Measurements from ENCODE around the gene RBM20. TPM values are rescaled to one million over a fixed set of nuclear protein-coding genes. Genes with fewer than 3 reads are reported as not detected.
"Not testable (repeated sequence)": the region's sequence is repeated elsewhere in the genome, so short reads cannot be mapped to it uniquely, and the experiment has no call there.

RBM20 gene
- total and polyA plus RNA-seq, 8 donors: under 0.01 to 6.2 (median 0.59) TPM; not detected in 2

DNA sequence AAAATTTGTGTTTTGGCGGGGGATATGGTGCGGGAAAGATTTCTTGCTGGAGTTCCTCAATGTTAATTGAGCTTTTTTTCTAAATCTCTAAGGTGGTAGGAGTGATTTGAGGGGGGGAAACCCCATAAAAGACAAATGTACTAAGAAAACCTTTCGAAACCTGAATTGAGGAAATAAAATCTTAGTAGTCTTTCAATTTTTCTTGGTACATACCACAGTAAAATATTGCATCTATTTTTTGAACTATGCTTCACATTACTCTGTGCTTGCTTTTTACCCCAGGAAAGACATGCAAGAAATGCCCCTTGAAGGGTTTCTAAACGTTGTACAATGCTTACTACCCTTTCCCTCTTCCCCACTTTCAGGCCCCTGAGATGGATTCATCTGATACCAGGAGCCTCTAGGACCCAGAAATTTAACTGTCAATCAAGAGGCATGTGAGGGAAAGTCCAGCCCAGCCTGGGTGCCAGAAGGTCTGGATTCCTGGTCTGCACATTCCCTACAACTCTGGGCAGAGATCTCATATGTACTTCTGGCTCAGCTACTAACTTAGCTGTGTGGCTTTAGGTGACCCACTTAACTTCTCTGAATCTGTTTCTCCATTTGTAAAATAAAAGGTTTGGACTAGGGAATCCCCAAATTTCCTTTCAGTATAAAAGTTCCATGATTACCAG lies 221.8 kb downstream of the RBM20 start:
- no peaks in the 10 kb centered on the region for H3K9me3 ChIP-seq
- DNase-seq: no peak
- no peak overlapping the region for H3K4me3 ChIP-seq
- intact Hi-C loops (cut with DNase I; ENCODE audit: low total_unique reads): no loop called here
- peak overlapping the region; percentile 83 to 99 (median 97) for H3K27ac ChIP-seq
- peaks cover 45 to 94% (median 58%) of the 10 kb centered on the region in 4 donors for H3K4me1 ChIP-seq
- TF ChIP-seq EP300 (IDR thresholded peaks at IDR 0.05): no peak
- no peak for TF ChIP-seq POLR2A (IDR thresholded peaks at IDR 0.05)
- TF ChIP-seq, protein P1, sequence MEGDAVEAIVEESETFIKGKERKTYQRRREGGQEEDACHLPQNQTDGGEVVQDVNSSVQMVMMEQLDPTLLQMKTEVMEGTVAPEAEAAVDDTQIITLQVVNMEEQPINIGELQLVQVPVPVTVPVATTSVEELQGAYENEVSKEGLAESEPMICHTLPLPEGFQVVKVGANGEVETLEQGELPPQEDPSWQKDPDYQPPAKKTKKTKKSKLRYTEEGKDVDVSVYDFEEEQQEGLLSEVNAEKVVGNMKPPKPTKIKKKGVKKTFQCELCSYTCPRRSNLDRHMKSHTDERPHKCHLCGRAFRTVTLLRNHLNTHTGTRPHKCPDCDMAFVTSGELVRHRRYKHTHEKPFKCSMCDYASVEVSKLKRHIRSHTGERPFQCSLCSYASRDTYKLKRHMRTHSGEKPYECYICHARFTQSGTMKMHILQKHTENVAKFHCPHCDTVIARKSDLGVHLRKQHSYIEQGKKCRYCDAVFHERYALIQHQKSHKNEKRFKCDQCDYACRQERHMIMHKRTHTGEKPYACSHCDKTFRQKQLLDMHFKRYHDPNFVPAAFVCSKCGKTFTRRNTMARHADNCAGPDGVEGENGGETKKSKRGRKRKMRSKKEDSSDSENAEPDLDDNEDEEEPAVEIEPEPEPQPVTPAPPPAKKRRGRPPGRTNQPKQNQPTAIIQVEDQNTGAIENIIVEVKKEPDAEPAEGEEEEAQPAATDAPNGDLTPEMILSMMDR (IDR thresholded peaks at IDR 0.05): no peak
- TF ChIP-seq POLR2AphosphoS5 (IDR thresholded peaks at IDR 0.05): no peak
- H3K27me3 ChIP-seq: no peaks in the 10 kb centered on the region
- no peaks in the 10 kb centered on the region for H3K36me3 ChIP-seq
- 38 to 53% (median 47%) methylated on average over 4 of the region's 4 CpGs for WGBS, 5 donors

DNA sequence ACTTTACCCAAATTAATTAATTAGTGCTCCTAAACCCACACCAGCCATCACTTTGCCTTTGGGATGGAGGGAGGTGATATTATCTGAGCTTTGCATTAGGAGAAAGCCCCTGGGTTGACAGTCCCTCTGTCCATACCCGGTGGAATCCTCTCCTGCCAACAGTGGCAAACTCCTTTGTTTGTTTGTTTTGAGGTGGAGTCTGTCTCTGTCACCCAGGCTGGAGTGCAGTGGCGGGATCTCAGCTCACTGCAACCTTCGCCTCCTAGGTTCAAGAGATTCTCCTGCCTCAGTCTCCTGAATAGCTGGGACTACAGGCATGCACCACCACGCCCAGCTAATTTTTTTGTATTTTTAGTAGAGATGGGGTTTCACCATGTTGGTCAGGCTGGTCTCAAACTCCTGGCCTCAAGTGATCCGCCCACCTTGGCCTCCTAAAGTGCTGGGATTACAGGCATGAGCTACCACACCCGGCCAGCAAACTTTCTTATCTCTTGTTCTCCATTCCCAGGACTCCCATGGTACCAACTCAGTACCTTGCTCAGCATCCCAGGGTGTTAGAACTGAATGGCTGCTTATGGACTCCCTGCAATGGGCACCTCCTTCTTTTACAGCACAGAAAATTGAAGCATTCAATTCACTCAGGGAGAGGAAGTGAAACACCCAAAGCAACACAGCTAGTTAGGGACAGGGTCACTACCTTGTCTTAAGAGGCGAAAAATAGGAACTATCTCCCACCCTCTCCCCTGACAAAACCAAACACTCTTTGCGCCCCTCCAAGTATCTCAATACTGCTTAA lies 223.1 kb downstream of the RBM20 start:
- DNase-seq; H3K27me3 ChIP-seq; intact Hi-C loops (cut with DNase I; ENCODE audit: low total_unique reads); H3K9me3 ChIP-seq; H3K36me3 ChIP-seq; H3K4me3 ChIP-seq: not testable (repeated sequence)
- WGBS, 5 donors: 74 to 83% (median 76%) methylated on average over 8 of the region's 8 CpGs
- Histone ChIP-seq H3K4me1 (peaks cover 45 to 85% (median 55%) of the 10 kb centered on the region in 4 donors), H3K27ac (peak overlapping the region; percentile 51 to 99 (median 97))

DNA sequence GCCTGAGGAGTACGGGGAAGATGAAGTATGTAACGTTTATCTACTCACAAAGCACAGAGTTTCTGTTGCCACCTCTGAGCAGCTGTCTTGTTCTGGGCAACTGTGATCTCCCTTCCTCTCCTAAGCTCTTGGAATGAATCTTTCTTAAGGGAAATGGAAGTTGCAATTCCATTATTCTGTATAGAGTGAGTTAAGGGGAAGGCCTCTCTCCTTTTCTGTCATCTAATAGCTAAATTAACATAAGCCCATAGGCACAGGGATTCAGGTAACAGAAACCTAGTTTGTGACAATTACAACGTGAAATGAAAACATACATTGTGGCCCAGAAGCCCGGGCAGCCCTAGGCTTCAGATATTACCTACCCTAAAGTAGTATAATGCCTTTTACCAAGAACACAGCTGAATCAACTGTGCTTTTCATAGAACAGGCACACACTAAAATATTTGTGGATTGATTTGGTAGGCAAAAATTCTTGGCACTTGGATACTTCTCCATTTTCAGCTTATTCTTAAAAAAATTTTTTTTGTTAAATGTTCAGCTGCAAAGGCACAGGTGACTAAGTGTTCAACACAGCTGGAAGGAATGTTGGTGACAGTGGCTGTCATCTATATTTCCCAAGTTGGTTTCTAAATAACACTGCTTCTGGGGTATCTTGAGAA lies 223.8 kb downstream of the RBM20 start:
- no peaks in the 10 kb centered on the region for H3K9me3 ChIP-seq
- no peaks in the 10 kb centered on the region for H3K36me3 ChIP-seq
- no peak overlapping the region for H3K4me3 ChIP-seq
- TF ChIP-seq EP300 (IDR thresholded peaks at IDR 0.05) (no peak), POLR2AphosphoS5 (IDR thresholded peaks at IDR 0.05) (no peak), POLR2A (IDR thresholded peaks at IDR 0.05) (no peak)
- TF ChIP-seq, protein P1 (IDR thresholded peaks at IDR 0.05): no peak
- DNase-seq: no peak
- H3K4me1 ChIP-seq: peaks cover 45 to 78% (median 55%) of the 10 kb centered on the region in 4 donors
- peak overlapping the region; percentile 51 to 99 (median 97) for H3K27ac ChIP-seq
- no peaks in the 10 kb centered on the region for H3K27me3 ChIP-seq
- 38 to 58% (median 43%) methylated on average over 4 of the region's 4 CpGs for WGBS, 5 donors
- intact Hi-C loops (cut with DNase I; ENCODE audit: low total_unique reads): no loop called here

DNA sequence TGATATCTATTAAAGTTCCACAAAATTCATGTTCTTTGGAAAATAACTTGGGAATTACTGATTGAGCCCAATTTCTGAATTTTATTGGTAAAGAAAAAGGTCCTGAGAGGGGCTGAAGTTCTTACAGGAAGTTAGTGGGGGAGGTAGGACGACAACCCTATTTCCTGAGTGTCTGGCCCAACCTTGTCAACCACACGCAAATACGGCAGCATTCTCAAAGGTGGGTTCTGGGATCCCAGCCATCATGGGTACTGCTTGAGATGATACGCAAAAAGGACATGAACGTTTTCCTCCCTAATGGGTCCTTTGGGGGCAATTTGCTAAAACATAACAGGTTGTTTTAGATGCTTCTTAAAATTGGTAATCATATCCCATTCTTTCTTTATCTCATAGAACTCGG lies 224.8 kb downstream of the RBM20 start:
- H3K27ac ChIP-seq: peak overlapping the region in 4 of 5 donors; percentile 62 to 99 (median 98)
- H3K4me1 ChIP-seq: peaks cover 41 to 73% (median 51%) of the 10 kb centered on the region in 4 donors
- no peaks in the 10 kb centered on the region for H3K36me3 ChIP-seq
- TF ChIP-seq POLR2A (IDR thresholded peaks at IDR 0.05) (no peak), POLR2AphosphoS5 (IDR thresholded peaks at IDR 0.05) (peak in 1 of 3 donors; percentile 28)
- intact Hi-C loops (cut with DNase I; ENCODE audit: low total_unique reads): no loop called here
- DNase-seq: no peak
- H3K27me3 ChIP-seq: no peaks in the 10 kb centered on the region
- WGBS, 5 donors: 75 to 81% (median 80%) methylated on average over 6 of the region's 6 CpGs
- H3K9me3 ChIP-seq: no peaks in the 10 kb centered on the region
- H3K4me3 ChIP-seq: no peak overlapping the region

DNA sequence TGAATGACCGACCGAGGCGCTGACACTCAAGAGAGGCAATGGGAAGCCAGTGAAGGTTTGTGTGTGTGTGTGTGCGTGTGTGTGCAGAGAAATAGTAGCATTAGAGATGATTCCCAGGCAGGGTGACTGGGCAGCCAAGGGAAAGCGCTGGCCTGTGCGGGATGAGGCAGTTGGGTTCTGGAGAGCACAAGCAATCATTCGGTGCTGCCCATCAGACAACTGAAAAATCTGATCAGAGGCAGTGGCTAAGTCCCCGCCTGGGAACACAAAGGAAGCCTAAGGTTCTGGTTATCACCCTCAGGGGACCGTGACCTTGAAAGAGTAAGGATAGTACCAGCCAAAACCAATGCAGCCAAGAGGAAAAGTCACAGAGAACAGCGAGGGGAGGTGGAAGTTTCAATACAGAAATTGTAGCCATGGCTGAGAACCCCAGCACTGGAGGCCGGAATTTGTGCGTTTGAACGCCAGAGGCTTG lies 226.7 kb downstream of the RBM20 start:
- Histone ChIP-seq H3K4me3 (peak overlapping the region; percentile 85 to 96 (median 86)), H3K9me3 (no peaks in the 10 kb centered on the region), H3K36me3 (peaks cover 0 to 2% (median under 1%) of the 10 kb centered on the region in 4 donors), H3K27me3 (no peaks in the 10 kb centered on the region), H3K27ac (peak overlapping the region; percentile 92 to 99 (median 98)), H3K4me1 (peaks cover 24 to 72% (median 45%) of the 10 kb centered on the region in 4 donors)
- intact Hi-C loops (cut with DNase I; ENCODE audit: low total_unique reads): no loop called here
- DNase-seq: peak in 1 of 2 donors; percentile 47
- no peak for TF ChIP-seq POLR2AphosphoS5 (IDR thresholded peaks at IDR 0.05)
- TF ChIP-seq, protein P1 (IDR thresholded peaks at IDR 0.05): no peak
- WGBS, 5 donors: 50 to 59% (median 54%) methylated on average over 13 of the region's 13 CpGs

All from stomach (tissue), 9 donors.